Glomerular visceral epithelial cell (primary cell): Measurements from ENCODE around the gene TLE4.
"Not testable (repeated sequence)": the region's sequence is repeated elsewhere in the genome, so short reads cannot be mapped to it uniquely, and the experiment has no call there.

Experiments
- DNase-seq: peaks from one replicate; pipeline ENCODE4 v3.0.0-alpha.2; 2016; ENCODE audit errors: extremely low spot score

The TLE4 gene

DNA sequence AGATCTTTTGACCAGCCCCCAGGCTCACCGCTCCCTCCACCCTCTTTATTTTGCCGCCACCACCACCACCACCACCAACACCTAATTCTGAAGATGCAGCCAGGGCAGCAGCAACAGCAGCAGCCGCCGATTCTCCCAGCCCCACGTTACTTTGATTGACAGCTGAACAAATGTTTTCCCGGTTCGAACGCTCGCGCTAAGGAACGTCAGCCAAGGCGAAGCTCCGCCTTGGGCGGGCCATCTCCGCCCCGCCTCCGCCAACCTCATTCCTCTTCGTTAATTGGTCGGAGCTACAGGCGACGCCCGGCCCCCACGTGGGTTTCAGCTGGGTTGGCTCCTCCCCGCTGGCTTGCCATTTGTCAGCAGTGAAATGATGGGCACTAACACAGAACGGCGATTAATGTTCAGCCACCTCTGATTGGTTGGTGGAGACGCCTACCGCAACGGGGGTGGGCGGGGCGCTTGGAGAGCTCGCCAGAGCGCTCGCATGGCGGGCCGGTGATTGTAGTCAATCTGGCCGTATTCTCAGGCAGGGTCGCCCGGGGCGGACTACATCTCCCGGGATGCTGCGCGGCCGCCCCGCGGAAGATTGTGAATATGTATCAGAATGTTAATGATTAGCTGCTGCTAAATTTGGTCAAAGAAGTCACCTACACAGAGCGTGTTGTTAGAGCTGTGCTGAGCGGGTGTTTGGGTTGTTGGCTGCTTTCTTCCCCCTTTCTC is at the start of gene TLE4:
Gene TLE4 (plus strand): TSS at position 657 of the 723 bp plus-strand sequence. CDS start 826 bp downstream, outside the sequence.
- peak; percentile 100 for DNase-seq

DNA sequence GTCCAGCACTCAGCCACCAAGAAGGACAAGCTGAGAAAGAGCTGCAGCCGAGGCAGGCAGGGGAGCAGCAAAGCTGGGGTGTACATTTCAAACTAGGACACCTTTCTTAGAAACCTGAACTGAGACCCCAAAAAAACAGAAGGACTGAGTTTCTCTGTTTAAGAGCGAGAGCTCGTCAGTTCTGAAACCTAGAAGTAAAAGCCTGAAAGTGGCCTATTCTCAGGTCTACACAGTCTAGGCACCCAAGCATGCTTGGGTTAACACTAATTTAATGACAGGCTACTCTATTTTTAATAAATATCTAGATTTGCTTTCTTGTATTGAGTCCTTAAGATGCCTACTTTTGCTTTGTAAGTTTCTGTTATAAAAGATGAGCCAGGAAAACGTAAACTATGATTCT is 49.0 kb upstream of the TLE4 start:
- no peak for DNase-seq

DNA sequence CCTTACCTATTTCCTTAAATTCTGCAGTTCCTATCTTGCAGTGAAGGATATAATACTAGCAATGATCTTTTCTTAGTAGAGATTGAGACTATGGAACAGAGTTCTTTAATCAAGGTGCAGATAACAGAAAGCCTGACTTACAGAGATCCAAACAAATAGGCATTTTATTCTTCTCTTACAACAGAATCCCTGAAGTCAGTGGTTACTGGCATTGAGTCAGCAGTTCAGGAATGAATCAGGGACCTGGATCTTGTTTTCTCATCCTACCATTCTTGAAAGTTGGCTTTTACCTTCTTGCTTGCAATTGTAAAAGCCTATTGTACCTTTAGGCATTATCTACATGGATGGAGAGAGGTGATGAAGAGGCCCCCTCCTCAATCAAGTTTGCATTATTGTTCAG is 47.5 kb upstream of the TLE4 start:
- no peak for DNase-seq

- no peak for DNase-seq
Observed at GRCh38 chr9:79526149-79526672, 45.6 kb upstream of the TLE4 start.

DNA sequence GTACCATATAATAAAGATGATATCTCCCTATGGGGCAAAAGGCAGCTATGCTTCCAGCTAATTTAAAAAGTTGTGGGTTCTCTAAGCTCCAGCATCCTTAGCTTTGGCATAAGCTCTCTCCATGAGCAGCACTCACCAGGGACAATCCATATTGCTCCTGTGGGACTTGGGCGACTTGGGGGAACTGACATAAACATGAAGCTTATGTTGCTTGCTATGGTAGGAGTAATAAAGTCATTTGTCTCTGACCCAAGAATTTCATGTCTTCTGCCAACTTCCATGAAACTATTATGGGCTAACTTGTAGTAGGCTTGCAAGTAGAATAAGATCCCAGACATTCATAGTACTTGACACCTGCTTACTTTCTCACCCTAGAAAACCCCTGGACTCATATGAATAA is 36.2 kb upstream of the TLE4 start:
- no peak for DNase-seq

DNA sequence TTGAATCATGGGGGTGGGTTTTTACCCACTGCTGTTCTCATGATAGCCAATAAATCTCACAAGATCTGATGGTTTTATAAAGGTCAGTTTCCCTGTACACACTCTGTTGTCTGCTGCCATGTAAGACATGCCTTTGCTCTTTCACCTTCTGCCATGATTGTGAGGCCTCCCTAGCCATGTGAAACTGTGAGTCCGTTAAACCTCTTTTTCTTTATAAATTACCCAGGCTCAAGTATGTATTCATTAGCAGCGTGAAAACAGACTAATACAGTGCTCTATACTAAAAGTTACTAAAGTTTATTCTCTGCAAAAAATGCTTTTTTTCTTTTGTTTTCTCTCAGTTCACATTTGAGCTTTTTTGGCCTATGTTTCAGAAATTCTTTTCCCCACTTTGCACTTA is 33.9 kb upstream of the TLE4 start:
- no peak for DNase-seq

DNA sequence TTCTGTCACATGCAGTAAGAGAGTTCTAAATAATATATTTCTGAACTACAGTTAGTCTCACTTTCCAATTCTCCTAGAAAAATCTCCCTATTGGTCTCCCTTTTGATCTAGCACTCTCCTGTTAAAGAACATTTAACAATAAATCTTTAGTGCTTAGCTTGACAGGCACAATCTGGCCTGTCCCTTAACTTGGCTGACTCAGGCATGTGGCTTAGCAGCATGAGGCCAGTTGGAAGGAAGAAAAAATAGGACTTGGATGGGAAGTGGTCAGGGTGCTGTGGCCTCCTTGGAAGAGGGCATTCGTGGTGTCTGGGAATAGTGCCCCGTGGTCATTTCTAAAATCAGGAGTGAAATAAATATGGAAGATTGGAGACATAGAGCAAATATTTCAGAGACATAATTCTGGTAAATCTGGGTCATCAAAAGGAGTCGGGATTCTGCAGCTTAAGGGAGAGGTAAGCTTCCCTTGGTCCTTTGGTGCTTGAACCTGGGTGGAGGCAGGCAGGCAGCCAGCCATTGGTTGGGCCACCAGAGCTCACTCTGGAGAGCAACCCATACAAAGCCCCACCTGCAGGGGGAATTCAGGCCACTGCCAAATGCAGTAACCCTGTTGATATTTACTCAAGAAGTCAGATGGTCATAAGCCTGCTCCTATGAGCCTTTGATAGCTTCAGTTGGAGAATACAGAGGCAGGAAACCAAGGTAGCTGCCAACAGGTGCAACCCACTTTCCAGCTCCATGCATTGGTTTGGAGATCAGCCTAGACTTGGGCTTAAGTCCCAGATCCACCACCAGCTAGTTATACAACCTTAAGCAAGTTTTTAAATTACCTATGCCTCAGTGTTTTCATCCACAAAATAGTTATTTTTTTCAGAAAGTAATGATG is 28.8 kb upstream of the TLE4 start:
- DNase-seq = no peak

DNA sequence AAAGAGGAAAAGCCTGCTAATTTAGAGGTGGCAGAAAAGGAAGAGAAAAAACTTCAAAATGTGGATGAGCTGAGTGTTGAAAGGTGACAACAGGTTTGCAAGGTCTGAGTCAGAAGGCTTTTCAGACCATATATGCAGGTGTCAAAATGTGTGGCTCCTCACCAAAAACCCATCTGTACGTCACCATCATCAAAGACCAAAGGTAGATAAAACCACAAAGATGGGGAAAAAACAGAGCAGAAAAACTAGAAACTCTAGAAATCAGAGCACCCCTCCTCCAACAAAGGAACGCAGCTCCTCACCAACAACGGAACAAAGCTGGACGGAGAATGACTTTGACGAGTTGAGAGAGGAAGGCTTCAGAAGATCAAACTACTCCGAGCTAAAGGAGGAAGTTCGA is 27.4 kb upstream of the TLE4 start:
- not testable (repeated sequence) for DNase-seq

GRCh38 chr9:79551586-79551985 is 20.2 kb upstream of the TLE4 start:
- DNase-seq = no peak

DNA sequence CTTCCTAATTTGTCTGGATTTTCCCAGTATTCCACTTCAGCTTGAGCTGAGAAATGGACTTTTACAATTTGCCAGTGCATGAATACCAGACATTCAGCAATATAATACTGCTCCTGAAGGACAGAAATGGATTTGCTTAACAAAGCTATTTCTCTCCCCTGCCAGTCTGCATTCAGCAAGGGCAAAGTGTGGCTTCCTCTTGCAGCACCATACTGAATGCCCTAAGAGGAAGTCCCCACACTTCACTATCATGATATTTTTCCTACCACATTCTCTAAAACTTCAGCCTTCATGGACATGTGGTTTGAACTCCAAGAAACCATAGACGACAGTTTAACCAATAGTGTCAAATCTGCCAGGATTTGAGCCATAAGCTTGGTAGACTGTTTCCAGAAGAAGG is 19.8 kb upstream of the TLE4 start:
- no peak for DNase-seq

DNA sequence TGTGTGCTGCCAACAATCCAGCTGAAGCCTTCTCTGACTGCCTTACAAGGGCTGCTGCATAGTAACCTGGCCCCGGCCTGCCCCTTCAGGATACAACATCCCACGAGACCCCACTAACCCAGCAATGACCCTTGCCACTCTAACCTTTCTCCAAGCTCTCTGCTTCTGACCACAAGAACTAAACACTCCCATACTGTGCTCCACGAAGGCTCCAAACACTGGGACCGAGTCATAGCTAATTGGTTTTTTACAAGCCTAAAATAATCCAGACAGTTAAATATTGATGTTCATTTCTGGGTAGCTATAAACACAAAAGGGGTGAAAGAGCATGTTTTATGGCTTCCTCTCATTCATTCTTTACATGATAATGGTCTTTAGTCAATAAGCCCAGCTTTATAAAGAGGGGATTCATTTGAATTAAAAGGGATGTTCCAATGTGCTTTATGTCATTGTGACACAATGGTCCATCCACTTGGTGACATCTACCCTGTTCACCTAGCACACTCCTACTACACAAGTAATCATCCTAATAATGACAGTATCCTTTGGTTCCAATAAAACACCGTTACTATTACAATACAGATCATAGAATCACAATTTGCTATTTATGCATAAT is 16.2 kb upstream of the TLE4 start:
- DNase-seq = no peak

DNA sequence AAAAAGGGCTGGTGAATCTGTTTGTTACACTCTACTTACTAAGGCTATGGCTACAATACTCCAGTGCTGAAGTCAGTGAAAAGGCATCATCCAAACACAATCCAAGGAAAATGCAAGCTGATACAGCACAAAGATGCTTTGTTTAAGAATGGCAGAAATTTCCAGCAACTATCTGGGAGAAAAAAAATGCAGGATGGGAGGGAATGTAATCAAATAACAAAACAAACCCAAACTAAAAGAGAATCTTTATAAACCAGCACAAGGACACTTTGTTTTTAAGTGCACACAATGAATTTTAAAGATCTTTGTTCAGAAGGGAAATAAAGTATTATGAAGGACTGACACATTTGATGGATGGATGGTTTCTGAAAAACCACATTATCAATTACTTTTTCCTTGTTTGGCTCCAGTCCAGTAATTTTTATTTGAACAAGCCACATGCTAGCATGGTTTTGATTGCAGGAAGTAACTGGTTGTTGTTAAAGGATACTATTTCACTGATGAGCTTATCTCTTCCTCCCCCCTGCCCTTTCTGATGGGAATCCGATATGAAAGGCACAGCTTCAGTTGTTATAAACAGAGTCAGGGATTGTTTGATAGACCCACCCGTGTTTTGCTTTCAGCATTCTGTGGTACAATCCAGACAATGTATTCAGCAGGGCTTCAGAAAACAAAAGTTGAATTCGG is 12.1 kb upstream of the TLE4 start:
- DNase-seq = no peak

DNA sequence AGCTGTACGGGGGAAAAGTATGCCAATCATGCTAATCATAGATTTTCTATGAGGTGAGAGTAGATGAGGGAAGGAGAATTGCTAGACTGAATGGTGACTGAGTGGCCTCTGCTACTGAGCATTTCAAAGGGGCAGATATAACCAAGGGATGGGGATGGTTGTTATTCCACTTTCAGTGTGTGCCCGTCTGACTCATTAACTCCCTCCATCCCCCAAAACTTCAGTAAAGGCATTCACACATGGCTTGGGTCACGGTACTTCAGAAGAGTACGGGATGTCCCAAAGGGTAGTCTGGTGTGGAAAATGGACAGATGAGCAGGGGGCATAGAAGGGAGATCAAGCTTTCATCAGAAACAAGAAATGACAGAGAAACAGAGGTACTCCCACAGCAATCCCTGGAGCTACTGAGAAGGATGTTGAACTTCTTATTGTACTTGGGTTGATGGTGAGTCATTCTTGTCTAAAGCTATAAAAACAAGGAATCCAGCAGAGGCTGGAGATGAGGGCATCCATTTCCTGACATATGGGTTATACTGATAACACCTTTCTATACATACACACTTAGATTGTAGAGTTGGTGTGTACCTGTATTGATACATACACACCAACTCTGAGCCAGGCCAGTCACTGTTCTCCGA is 8.9 kb upstream of the TLE4 start:
- DNase-seq = no peak

DNA sequence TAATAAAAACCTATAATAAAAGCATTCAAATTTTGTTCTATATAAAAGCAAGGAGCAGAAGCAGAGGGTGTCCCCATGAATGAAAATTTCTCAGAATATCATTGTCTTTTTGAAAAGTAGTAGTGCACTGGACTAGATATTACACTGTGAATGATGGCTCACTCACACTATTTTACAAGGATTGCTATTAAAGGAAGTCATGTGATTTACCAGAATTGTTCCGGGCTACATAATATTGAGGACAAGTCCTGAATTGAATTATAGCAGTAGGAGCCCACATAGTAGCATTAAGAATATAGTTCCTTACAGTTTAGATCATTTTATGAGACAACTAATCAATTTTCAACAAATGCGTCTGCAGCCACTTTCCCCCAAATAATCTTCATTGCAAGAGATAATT is 7.7 kb upstream of the TLE4 start:
- DNase-seq = no peak

- no peak for DNase-seq
Observed at GRCh38 chr9:79565245-79565644, 6.5 kb upstream of the TLE4 start.

DNA sequence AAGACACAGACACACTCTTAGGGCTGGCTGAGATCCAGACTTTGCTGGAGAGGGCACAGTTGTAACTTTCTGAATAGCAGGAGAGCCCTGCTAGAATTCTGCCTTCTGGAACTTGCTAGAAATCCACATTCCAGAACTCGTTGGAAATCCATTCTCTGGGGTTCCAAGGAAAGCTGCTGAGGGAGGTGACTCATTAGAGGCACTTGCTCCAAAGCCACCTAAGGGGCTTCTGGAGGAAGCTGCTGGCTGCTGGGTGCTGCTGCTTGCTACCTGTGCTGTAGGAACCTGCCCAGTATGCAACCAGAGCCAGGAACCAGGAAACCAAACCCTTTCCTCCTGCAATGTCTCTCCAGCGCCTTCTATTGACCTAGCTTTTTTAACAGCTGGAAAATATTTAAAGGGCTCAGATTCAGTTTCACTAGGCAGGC is 4.1 kb upstream of the TLE4 start:
- no peak for DNase-seq

DNA sequence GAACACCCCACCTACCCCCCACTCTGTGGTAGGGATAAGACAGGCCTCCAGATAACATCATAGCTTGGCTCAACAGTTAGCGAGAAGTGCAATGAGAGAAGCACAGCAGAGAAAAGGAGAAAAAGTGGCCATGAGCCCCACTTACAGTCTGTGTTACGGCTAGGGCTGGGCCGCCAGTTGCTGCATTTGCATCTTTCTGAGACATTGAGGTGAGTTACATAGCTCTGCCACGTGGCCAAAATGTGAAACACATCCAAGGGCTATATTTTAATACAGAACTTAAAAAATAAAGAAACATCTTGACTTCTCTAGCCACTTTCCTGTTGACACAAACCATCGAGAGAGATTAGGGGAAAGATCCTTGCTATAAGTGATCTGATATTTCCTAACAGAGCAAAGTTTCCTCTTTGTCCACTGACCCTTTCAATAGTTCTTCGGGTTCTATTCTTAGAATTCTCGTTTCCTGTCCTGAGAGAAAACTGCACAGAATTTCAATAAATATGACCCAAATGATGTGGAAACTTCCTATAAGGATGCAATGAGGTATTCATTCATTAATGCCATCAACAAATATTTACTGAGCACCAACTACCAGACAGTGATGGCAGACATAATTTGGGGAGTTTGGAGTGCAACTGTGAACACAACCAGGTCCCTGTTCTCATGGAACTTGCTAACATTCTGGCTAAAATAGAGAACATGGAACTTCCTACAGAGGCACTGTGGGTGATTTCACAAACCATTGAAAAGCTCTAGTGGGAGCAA is 3.2 kb upstream of the TLE4 start:
- DNase-seq = no peak

GRCh38 chr9:79569814-79570447 is 1.8 kb upstream of the TLE4 start:
- no peak for DNase-seq

DNA sequence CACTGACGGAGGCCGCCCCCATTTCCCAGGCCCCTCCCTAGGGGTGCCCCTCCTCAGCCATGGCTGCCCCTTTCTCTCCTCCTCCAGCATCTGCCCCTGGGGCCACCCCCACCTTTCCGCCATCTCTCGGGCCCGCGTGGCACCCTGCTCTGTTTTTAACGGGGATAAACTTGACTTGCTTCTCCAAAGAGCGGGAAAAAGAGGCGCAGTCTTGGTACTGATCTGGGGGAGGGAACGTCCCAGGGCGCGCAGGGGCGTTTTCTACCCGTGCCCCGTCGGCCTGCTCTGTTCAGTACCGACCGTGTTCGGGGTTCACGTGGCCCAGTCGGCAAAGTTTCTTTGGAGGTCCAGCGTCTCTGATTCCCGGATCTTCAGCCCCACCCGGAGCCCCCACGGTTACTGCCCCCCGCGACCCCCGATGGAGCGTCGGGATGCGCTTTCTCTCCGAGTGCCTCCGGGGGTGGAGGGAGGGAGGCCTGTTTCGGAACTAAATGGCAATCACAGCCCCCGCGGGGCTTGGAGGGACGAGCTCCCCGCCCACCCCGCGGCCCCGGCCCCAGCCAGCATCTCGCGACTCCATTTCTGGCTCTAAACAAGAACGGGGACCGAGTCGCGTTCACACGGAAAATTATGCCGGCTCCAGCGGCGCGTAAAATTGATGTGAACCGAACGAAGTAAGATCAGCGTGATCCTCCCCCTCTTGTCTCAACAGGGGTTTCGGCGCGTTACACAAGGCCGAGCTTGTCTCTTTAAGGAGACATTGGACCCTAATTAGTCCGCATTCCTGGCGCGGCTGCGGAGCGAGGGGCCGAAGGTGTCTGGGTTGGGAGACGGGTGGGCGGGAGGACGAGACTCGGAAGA is 1.1 kb upstream of the TLE4 start:
- peak; percentile 60 for DNase-seq
